ENCODE data around the gene WWOX.

- TF ChIP-seq, protein P1, sequence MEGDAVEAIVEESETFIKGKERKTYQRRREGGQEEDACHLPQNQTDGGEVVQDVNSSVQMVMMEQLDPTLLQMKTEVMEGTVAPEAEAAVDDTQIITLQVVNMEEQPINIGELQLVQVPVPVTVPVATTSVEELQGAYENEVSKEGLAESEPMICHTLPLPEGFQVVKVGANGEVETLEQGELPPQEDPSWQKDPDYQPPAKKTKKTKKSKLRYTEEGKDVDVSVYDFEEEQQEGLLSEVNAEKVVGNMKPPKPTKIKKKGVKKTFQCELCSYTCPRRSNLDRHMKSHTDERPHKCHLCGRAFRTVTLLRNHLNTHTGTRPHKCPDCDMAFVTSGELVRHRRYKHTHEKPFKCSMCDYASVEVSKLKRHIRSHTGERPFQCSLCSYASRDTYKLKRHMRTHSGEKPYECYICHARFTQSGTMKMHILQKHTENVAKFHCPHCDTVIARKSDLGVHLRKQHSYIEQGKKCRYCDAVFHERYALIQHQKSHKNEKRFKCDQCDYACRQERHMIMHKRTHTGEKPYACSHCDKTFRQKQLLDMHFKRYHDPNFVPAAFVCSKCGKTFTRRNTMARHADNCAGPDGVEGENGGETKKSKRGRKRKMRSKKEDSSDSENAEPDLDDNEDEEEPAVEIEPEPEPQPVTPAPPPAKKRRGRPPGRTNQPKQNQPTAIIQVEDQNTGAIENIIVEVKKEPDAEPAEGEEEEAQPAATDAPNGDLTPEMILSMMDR (IDR thresholded peaks at IDR 0.05) = no peak
- TF ChIP-seq EZH2 (IDR thresholded peaks at IDR 0.05; ENCODE audit: borderline replicate concordance, insufficient read depth, low read depth, low read length, poor library complexity, severe bottlenecking) = no peak
Observed at GRCh38 chr16:78284957-78285434, 185.5 kb downstream of the WWOX start.
